DND-41 (cell line): ENCODE measurements around the gene P3H1.

ENCODE experiments used
- ATAC-seq: fragments of 200-7000 bp; cut with Tn5 transposase; 3 replicates; pipeline ENCODE4 v1.9.1; 2021; ENCODE audit warnings: low read depth; ENCODE audit not compliant: insufficient read depth
- DNase-seq: peaks from one replicate; pipeline ENCODE4 v3.0.0-alpha.2; 2020
- H2AFZ ChIP-seq: 2 replicates; pipeline ENCODE4 v1.6.0; 2012; ENCODE audit warnings: low read depth, low read length
- H3K27ac ChIP-seq: 2 replicates; pipeline ENCODE4 v1.5.1; 2012; ENCODE audit warnings: low read length, inconsistent platforms
- H3K27me3 ChIP-seq: fragments of 200-600 bp; sonication (generic); 2 replicates; pipeline ENCODE4 v1.6.0; 2012; ENCODE audit warnings: low read length, mild to moderate bottlenecking, inconsistent platforms; ENCODE audit not compliant: insufficient read depth, poor library complexity
- H3K36me3 ChIP-seq: 2 replicates; pipeline ENCODE4 v1.5.1; 2012; ENCODE audit warnings: low read length, inconsistent platforms; ENCODE audit not compliant: insufficient read depth
- H3K4me1 ChIP-seq: 2 replicates; pipeline ENCODE4 v1.5.1; 2012; ENCODE audit warnings: mild to moderate bottlenecking, low read length; ENCODE audit not compliant: insufficient read depth
- H3K4me2 ChIP-seq: 2 replicates; pipeline ENCODE4 v1.6.0; 2012; ENCODE audit warnings: mild to moderate bottlenecking, moderate library complexity, low read length, inconsistent platforms; ENCODE audit not compliant: insufficient read depth
- H3K4me3 ChIP-seq, 2 experiments: fragments of 200-600 bp in 1 of 2; shearing (Covaris generic) in 1 of 2; 2 replicates each; pipeline ENCODE4 v1.5.1; 2012 to 2016; ENCODE audit warnings: inconsistent platforms in 2 of 2, low read length in 2 of 2, mild to moderate bottlenecking in 2 of 2, low read depth in 1 of 2, moderate library complexity in 1 of 2
- H3K79me2 ChIP-seq: 2 replicates; pipeline ENCODE4 v1.6.0; 2012; ENCODE audit warnings: low read length, inconsistent platforms; ENCODE audit not compliant: insufficient read depth
- H3K9ac ChIP-seq: 2 replicates; pipeline ENCODE4 v1.6.0; 2012; ENCODE audit warnings: low read depth, mild to moderate bottlenecking, inconsistent platforms, low read length, moderate library complexity
- H3K9me3 ChIP-seq: 2 replicates; pipeline ENCODE4 v1.5.1; 2012; ENCODE audit warnings: low read length, moderate library complexity, mild to moderate bottlenecking, inconsistent platforms; ENCODE audit not compliant: insufficient read depth, severe bottlenecking
- H4K20me1 ChIP-seq: 2 replicates; pipeline ENCODE4 v1.6.0; 2012; ENCODE audit warnings: low read length; ENCODE audit not compliant: insufficient read depth
- CTCF ChIP-seq: IDR thresholded peaks from 2 replicates; pipeline ENCODE4 v1.5.1; 2012; ENCODE audit warnings: borderline replicate concordance, low read length, moderate library complexity, mild to moderate bottlenecking; ENCODE audit not compliant: poor library complexity, severe bottlenecking; ENCODE audit errors: extremely low read depth
- EZH2 ChIP-seq: IDR thresholded peaks from 3 replicates; pipeline ENCODE4 v1.6.1; 2012; ENCODE audit warnings: borderline replicate concordance, low read depth, mild to moderate bottlenecking, moderate library complexity, low read length, inconsistent platforms; ENCODE audit not compliant: severe bottlenecking

The P3H1 gene

GRCh38 chr1:42750041-42750440 is 16.8 kb downstream of the P3H1 start:
- Histone ChIP-seq H3K4me3 (no peak overlapping the region), H3K9me3 (no peaks in the 10 kb centered on the region), H3K27me3 (no peaks in the 10 kb centered on the region), H3K9ac (no peak overlapping the region), H3K4me2 (no peak overlapping the region), H3K4me1 (no peaks in the 10 kb centered on the region), H3K27ac (no peak overlapping the region), H4K20me1 (no peaks in the 10 kb centered on the region), H3K36me3 (peaks cover 85% of the 10 kb centered on the region), H3K79me2 (no peaks in the 10 kb centered on the region), H2AFZ (no peak overlapping the region)
- TF ChIP-seq EZH2 = no peak
- ATAC-seq (no peak), DNase-seq (no peak)

- Histone ChIP-seq H3K27me3 (no peaks in the 10 kb centered on the region), H3K36me3 (peaks cover 72% of the 10 kb centered on the region), H3K27ac (no peak overlapping the region), H2AFZ (no peak overlapping the region), H4K20me1 (no peaks in the 10 kb centered on the region), H3K4me2 (no peak overlapping the region), H3K9me3 (no peaks in the 10 kb centered on the region), H3K4me1 (no peaks in the 10 kb centered on the region), H3K9ac (no peak overlapping the region), H3K79me2 (no peaks in the 10 kb centered on the region), H3K4me3 (no peak overlapping the region)
- ATAC-seq (no peak), DNase-seq (no peak)
- TF ChIP-seq CTCF (no peak), EZH2 (no peak)
Observed at GRCh38 chr1:42748461-42749410, 18.1 kb downstream of the P3H1 start.

GRCh38 chr1:42748021-42748420 is 18.8 kb downstream of the P3H1 start:
- Histone ChIP-seq H3K9ac (no peak overlapping the region), H3K27ac (no peak overlapping the region), H3K27me3 (no peaks in the 10 kb centered on the region), H3K9me3 (no peaks in the 10 kb centered on the region), H3K79me2 (no peaks in the 10 kb centered on the region), H2AFZ (no peak overlapping the region), H4K20me1 (no peaks in the 10 kb centered on the region), H3K4me1 (no peaks in the 10 kb centered on the region), H3K36me3 (peaks cover 66% of the 10 kb centered on the region), H3K4me2 (no peak overlapping the region), H3K4me3 (no peak overlapping the region)
- TF ChIP-seq EZH2 (no peak), CTCF (no peak)
- ATAC-seq = no peak
- no peak for DNase-seq

GRCh38 chr1:42747125-42747524 is 19.7 kb downstream of the P3H1 start:
- ATAC-seq = peak; percentile 77
- no peaks in the 10 kb centered on the region for H3K79me2 ChIP-seq
- H4K20me1 ChIP-seq = no peaks in the 10 kb centered on the region
- H2AFZ ChIP-seq = no peak overlapping the region
- no peaks in the 10 kb centered on the region for H3K4me1 ChIP-seq
- H3K36me3 ChIP-seq = peaks cover 57% of the 10 kb centered on the region
- H3K27me3 ChIP-seq = no peaks in the 10 kb centered on the region
- H3K4me3 ChIP-seq = no peak overlapping the region
- no peaks in the 10 kb centered on the region for H3K9me3 ChIP-seq
- TF ChIP-seq EZH2 (no peak), CTCF (peak; percentile 86)
- H3K4me2 ChIP-seq = no peak overlapping the region
- peak; percentile 58 for DNase-seq
- H3K27ac ChIP-seq = no peak overlapping the region
- H3K9ac ChIP-seq = no peak overlapping the region
